HG03066 (cell line): Measurements from ENCODE around the gene CDC42BPB.
A peak's percentile ranks its signal among the peaks of the same experiment; 100 is the strongest.
"Not testable (repeated sequence)": the region's sequence is repeated elsewhere in the genome, so short reads cannot be mapped to it uniquely, and the experiment has no call there.

Source experiments
- ATAC-seq: cut with Tn5 transposase; IDR thresholded peaks from one replicate; pipeline ENCODE4 v1.9.1; 2021; ENCODE audit warnings: low read depth; ENCODE audit not compliant: unreplicated experiment

The CDC42BPB gene

DNA sequence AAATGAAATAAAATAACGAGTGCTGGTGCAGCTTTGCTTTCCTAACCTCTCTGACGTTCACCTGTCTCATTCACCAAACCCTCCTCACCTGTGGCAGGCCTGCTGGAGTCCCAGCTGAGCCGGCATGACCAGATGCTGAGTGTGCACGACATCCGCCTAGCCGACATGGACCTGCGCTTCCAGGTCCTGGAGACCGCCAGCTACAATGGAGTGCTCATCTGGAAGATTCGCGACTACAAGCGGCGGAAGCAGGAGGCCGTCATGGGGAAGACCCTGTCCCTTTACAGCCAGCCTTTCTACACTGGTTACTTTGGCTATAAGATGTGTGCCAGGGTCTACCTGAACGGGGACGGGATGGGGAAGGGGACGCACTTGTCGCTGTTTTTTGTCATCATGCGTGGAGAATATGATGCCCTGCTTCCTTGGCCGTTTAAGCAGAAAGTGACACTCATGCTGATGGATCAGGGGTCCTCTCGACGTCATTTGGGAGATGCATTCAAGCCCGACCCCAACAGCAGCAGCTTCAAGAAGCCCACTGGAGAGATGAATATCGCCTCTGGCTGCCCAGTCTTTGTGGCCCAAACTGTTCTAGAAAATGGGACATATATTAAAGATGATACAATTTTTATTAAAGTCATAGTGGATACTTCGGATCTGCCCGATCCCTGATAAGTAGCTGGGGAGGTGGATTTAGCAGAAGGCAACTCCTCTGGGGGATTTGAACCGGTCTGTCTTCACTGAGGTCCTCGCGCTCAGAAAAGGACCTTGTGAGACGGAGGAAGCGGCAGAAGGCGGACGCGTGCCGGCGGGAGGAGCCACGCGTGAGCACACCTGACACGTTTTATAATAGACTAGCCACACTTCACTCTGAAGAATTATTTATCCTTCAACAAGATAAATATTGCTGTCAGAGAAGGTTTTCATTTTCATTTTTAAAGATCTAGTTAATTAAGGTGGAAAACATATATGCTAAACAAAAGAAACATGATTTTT is 151.9 kb downstream of the CDC42BPB start:
- no peak for ATAC-seq

DNA sequence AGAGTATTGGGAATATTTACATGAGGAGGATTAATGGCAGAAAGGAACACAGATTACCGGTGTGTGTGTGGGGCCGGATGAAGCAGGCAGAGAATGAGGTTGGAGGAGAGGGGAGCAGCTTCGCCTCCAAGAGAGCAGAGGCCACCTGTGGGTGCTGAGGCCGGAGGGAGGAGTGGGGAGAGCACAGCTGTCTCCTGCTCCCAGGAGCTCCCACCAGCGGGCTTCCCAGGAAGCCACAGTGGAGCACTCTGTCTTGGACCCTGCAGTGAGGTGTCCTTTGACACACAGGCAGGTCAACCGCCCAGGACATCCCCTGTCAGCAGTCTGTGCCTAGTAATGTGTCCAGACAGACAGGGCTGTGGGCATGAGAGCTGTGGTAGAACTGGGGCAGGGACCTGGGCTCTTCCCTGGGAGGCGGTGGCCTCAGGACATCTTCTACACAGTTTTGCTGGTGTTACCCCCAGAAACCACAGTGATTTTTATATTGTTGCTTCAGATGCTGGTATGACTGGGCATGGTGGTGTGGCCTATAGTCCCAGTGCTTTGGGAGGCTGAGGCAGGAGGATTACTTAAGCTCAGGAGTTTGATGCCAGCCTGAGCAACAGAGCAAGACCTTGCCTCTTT is 153.3 kb downstream of the CDC42BPB start:
- ATAC-seq, result no peak

DNA sequence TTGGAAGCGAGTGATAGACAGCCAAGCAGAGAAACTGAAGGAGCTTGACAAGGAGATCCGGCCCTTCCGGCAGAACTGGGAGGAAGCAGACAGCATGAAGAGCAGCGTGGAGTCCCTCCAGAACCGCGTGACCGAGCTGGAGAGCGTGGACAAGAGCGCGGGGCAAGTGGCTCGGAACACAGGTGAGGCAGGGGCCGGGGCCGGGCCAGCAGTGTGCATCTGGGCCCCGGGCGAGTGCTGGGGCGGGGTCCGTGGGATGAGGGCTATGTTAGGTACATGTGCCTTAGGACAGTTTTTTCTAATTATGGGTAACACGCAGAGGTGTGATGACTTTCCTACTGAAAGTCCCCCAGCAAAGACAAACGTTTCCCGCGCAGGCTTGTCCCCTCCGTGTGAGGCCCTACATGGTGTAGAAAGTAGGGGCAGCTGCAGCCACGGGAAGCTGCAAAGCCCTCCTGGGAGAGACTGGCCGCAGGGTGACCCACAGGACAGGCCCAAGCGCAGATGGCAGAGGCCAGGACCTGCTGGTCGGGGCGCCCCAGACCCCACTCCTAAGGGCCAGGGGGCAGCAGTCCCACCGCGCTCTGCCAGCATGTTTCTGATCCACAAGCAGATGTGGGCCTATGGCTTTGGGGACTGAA is 154.0 kb downstream of the CDC42BPB start:
- no peak for ATAC-seq

DNA sequence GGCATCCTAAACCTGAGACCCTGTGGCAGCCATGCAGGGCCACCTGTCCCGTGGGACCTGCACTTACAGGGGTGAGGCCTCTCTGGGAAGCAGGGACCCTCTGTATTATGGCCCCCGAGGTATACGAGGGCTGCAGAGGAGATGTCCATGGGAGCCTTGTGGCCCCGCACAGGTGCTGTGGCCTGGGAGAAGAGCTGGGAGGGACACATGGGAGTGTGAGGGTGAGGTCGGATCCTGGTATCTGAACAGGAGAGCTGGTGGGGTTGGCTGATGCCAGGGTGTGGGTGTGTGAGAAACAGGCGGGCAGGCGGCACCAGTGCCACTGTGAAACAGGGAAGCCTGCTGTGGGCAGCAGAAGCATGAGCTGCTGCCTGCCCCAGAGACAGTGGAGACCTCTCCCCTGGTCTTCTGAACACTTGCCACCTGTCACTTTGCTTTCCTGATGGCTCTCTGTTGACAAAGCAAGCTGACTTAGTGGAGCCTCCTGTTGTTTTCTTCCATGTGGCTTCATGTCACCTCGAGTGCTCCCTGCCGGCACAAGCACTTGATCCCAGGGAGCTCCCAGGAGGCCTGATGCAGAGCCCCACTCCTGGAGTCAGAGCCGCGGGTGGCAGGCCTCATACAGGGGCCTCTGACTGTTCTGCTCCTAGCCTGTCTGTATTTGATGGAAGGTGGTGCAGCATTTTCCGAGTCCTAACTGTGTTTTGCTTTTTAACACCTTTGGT is 154.7 kb downstream of the CDC42BPB start:
- no peak for ATAC-seq

DNA sequence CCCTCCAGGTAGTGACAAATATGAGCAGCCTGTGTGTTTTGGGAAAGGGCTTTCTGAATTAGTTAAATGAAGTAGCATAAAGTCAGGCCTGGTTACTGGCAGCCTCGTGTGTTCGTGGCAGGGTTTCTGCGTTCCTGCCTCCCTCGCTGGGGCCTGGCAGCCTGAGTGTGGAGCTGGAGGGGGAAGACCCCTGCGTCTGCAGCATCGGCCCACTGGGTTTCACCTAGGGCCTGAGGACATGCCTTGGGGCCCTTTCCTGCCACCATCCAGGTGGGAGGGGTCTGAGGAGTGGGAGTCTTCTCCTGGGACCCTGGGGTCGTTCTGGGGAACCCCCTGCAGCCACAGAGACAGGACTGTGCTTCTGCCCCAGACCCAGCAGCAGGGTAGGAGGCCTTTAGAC is 155.3 kb downstream of the CDC42BPB start:
- no peak for ATAC-seq

DNA sequence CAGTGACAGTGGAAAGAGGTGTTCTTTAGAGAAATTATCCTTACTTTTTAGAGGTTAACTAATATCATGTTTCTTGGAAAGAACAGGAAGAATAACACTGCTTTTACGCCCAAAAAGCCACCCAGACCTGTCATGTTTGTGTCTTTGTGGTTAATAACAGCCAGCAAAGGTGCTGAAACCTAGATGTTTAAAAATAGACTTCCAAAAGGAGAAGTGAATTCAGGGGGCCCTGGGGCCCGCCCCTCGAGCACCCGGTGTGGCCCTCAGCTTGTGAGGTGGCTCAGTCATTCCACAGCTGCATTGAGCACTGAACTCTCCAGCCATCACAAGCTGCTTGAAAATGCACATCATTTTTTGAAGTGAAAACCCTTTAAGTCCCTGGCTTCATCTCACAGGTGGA is 155.7 kb downstream of the CDC42BPB start:
- peak; percentile 74 for ATAC-seq

DNA sequence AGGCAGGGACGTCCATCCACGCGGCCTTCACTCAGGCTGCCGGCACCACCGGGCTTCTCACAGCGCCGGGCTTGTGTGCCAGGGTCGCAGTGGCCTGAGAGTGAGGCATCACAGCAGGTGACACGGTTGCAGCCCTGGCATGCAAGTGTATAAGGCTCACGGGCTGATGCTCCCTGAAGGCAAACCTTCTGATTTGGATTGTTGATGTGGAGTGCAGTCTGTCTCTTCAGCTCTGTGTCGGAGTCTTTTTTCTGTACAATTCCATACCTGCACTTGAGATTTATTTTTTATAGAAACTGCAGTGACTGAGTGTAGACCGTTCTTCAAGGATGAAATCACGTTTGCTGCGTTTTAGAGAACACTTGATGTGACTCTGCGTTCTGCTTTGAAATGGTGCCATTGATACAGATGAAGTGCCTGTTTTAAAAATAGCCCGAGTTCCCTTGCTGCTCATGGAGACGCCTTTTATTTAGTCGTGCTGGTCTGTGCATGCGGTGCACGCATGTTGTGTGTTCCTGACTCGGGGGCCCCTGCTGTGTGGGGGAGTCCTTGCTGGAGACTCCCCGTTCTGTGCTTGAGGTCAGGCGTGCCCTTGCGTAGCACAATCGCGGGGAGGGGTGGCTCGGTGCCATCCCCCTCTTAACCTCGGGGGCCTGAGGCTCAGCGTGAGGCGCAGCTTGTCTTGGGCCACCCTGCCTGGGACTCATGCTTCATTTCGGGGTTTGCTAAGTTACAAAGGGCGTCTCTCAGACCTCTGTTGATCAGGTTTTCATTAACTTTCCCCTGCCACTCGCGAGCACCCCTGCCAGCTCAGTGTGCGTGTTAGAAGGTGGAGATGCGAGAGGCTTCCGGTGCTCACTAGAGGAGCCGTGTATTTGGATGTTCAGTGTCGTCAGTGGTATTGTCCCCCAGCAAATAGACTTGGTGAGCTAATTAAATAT is 156.4 kb downstream of the CDC42BPB start:
- peak; percentile 49 for ATAC-seq

DNA sequence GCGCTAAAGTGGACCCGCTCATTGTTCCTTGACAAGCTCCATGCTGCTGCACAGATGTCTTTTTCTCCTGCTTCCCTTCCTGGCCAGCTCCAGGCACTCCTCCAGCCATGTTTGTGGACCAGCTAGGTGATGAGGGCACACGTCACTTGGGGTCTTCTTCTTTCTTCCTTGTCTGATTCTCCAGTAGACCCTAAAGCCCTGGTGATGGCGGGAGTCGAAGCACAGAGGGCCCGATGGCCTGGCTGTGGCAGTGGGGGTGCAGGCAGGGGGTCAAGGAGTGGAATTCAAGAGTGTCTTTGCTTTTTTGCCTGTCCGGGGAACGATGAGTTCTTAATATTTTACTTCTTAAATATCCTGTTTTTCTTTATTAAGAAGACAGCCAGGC is 157.8 kb downstream of the CDC42BPB start:
- no peak for ATAC-seq

DNA sequence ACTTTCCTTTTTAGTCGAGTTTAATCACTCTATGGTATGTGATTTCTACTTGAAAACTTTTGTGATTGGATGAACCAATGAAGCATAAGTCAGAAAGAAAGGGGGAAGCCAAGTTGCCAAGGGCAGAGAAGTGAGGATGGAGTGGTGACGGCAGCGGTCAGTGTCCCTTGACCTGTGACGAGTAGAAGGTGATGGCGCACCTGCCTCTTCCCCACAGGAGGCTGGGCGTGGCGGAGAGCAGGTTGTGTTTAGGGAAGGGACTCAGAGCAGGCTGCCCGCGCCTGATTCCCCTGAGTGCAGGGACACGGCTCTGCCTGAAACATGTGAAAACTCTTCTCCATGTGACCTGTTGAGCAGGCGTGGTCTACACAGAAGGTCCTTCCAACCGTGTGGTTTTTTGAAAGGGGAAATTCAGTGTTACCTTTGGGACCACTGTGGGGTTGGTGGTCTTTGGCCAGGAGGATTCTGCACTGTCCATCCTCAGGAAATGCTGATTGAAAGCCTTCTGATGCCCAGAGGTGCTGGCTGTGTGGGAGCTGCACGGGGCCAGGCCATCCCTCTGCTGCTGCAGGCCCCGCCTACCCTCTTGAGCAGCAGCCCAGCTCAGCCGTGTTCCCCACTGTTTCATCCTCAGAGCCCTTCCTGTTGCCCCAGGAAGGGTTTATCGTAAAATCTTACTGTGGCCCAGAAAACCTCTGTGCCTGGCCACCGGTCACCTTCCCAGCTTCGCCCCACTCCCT is 158.4 kb downstream of the CDC42BPB start:
- no peak for ATAC-seq

DNA sequence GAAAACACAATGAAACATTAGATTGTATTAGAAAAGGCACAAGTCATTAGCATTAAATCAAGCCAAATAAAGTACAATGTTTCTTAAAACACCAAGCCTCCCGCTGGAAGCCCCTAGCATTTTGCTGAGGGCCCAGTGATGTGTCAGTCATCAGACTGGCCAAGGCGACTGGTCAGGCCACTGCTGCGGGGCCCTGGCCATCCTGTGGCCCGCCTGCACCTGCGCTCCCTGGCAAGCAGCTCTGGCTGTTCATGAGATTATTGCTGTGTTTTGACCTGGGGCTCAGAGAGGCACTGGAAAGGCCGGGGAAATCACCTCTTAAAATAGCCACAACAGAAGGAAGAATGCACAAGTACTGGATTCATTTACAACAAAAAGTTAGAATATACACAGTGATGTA is 159.1 kb downstream of the CDC42BPB start:
- ATAC-seq, result no peak

DNA sequence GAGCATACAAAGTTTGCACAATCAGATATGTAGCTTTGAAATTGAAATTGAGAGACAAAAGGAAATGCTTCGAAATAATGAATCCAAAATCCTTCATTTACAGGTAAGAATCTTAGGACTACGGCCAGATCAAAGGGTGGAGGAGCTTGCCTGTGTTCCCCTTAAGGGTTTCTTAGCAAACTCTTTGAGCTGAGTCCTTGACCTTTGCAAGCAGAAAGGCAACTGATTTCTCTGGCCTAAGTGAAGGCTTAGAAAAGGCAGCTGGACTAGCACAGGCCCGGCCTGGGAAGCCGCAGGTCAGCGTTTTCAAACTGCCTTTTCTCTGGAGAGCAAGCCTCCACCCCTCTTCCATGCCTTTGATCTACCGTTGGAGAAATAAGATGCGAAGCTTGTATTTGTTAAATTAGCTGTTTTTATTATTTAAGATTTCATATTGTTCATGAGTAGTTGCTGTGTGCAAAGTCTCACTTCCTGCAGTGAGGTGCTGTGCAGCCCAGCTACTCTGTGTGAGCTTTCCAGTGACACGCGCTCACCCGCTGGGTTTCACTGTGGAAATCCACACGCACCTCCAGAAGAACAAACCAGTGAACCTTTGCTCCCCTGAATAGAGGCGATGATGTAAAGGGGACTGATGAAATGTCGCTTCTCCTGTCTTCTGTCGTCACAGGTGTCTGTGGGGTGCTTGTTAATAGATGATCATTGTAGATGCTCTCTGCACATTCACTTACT is 159.9 kb downstream of the CDC42BPB start:
- ATAC-seq, result no peak

DNA sequence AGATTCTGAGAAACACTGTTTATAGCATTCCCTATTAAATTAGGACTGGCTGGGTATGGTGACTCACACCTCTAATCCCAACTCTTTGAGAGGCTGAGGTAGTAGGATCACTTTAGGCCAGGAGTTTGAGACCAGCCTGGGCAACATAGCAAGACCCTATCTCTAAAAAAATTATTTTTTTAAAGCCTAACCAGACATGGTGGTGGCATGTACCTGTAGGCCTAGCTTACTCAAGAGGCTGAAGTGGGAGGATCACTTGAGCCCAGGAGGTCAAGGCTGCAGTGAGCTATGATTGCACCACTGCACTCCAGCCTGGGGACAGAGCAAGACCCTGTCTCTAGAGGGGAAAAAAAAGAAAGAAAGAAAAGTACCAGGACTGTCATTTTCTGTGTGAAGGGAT is 160.6 kb downstream of the CDC42BPB start:
- ATAC-seq, result not testable (repeated sequence)

DNA sequence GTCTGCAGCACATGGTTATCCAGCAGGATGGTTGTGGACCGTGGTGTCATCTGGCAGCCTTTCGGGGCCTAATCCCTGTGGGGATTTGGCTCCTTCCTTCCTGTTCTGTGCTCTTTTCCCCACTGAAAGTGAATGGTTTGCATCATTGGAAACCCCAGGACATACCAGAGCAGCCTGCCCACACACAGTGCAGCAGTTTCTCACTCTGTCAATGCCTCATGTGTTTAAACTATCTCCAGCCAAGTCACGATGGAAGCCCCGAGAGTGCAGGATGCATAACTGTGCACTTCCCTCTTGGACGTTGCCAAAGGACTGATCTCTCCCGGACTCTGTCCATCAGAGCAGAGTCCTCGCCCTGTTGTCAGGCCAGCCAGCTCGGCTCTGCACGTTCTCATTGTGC is 163.9 kb downstream of the CDC42BPB start:
- no peak for ATAC-seq

DNA sequence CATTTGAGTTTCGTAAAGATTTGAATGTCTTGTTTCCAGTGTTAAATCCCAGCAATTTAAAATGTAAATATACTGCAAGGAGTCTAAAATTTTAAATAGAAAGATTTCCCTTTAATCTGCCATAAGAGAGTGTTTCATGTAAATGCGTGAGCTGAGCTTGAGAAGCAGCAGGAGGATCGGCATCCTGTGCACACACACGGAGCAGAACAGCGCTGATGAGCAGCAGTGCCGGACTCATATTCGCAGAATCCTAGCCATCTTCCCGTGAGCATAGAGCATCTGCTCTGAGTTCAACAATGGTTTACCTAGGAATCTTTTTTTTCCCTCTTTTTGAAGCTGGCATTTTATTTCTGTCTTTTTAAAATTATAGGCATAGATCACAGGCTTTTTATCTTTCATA is 164.7 kb downstream of the CDC42BPB start:
- ATAC-seq, result no peak

DNA sequence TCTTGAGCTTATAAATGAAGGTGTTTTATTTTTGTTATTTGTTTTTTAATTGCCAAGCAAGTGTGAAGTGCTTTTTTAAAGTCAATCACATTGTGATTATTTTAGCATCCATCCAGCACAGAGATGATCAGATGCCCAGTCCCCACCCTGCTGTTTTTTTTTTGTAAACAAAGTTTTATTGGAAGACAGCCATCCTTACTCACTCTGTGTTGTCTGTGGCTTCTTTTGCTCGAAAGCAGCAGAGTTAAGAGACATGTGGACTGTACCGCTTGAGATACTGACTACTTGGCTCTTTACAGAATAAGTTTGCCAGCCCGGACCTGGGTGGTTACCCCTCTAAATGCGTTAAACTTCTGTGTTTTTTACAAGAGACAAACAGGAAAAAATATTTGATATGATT is 165.8 kb downstream of the CDC42BPB start:
- ATAC-seq, result no peak

DNA sequence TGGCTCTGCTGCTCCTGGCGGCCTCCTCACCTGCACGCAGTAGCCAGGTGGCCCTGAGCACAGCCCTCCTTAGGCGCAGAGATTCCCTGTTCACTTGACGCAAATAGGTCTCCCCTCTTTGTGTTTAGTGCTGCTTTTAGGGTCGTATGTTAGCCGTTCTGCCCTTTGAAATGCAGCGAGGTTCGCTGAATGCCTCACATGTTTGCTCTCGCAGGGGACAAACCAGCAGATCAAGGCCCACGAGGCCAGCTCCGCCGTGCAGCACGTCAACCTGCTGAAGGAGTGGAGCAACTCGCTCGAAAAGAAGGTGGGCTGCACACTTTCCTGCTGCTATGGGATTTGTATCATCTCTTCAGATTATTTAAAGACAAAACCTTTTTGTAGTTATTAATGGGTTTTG is 166.2 kb downstream of the CDC42BPB start:
- ATAC-seq, result no peak

DNA sequence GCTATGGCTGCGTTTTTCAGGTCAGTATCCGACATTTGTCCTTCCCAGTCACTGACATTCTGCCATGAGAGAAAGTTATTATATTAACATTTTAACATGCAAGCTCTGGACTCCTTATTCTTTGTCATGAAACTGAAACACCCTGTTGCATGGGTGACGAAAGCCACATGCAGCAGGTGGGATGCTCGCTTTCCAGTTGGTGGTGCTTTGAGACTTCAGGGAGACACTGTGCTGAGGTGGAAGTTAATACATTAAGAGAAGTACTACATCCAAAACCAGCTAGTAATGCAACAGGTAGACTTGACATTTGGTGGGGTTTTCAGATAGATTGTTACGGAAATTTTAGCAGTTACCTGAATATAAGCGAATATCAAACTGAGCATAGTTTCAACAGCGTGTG is 167.7 kb downstream of the CDC42BPB start:
- no peak for ATAC-seq

DNA sequence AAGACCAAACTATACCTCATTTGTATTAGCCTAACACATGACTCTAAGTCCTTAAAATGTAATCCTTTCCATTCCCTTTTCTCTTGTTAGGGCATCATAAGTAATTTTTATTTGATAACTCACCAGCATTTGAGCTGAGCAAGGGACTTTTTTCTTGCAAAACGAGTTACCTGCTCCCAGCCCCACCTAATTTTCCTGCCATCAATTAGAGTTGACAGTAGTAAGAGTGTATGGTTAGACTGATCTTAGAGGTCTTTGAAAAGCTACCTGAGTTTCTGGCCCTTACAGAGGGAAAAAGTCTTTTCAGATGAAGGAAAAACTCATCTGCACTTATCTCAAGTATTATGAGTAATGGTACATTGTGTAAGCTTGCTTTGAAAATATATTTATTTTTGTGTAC is 168.6 kb downstream of the CDC42BPB start:
- ATAC-seq, result no peak
